GM12872 (cell line): ENCODE results near the gene ELOF1.

ENCODE experiments used
- CTCF ChIP-seq: IDR thresholded peaks from 3 replicates; pipeline ENCODE4 v1.5.1; 2011; ENCODE audit warnings: low read depth, mild to moderate bottlenecking, low read length, moderate library complexity; ENCODE audit not compliant: insufficient read depth

Gene ELOF1

GRCh38 chr19:11558881-11559828, at the start of gene ELOF1:
ELOF1 (minus strand) TSS chr19:11559230; CDS start chr19:11554347, 4,883 bp downstream.
- peak; percentile 22; the same call in 1 of the 3 replicates for TF ChIP-seq CTCF

GRCh38 chr19:11606484-11606883, 47.5 kb upstream of the ELOF1 start:
- TF ChIP-seq CTCF, result no peak

DNA sequence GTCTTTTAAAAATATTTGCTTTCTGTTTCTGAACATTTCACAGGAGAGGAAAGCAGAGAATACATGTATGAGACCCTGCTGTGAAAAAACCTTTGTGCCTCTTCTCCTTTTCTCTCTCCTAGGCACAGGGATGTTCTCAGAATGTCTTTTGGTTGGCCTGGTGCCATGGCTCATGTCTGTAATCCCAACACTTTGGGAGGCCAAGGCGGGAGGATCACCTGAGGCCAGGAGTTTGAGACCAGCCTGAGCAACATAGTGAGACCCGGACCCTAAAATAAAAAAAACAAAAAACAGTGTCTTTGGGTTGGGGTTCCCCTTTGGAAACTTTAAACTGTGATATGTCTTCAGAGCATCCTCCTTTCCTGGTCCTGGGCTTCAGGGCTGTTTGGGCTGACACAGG, 39.7 kb upstream of the ELOF1 start:
- TF ChIP-seq CTCF, result no peak

GRCh38 chr19:11598103-11598483, 39.1 kb upstream of the ELOF1 start:
- TF ChIP-seq CTCF, result no peak

DNA sequence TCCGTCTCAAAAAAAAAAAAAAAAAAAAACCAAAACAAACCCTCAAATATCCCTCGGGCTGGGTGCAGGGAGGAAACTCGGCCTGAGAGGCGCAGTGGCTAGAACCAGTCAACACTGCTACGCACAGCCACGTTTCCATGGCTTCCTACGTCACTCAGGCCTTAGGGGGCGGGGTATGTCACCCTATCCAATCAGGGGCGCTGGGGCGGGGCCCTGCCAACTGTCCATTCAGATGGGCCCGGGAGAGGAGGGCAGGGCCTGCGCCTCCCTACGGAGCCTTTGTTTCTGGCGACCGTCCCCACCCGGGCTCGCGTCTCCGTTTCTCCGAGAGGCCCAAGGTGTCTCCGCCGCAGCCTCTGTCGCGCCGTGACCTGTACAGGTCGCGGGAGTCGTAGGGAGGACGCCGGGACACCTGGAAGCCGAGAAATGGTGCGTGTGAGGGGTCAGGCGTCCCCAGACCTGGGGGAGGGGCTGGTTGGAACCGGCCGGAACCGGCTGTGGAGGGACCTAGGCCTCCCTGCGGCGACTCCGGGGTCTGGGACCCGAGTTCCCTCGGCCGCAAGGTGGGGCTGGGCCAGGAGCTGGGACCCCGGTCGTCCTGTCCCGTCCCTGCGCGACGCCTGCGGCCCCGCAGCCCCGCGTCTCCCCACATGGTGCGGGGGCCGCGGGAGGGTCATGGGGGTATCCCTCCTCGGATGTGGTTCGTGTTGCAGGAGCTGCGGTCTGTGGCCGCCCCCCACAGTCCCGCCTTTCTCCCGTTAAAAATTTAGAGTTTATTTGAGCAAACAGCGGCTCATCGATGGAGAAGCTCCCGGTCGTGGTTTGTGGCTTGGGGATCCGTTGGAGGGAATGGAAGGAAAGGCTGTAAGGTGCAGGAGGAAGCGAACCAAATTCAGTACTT, 38.4 kb upstream of the ELOF1 start, which contains the start of gene ZNF627:
TSS of gene ZNF627 (plus strand) at position 282 of the 901 bp plus-strand sequence. CDS start at position 427, 145 bp downstream.
- TF ChIP-seq CTCF, result peak; percentile 22; the same call in 1 of the 3 replicates

GRCh38 chr19:11596156-11596555, 37.1 kb upstream of the ELOF1 start:
- no peak for TF ChIP-seq CTCF

DNA sequence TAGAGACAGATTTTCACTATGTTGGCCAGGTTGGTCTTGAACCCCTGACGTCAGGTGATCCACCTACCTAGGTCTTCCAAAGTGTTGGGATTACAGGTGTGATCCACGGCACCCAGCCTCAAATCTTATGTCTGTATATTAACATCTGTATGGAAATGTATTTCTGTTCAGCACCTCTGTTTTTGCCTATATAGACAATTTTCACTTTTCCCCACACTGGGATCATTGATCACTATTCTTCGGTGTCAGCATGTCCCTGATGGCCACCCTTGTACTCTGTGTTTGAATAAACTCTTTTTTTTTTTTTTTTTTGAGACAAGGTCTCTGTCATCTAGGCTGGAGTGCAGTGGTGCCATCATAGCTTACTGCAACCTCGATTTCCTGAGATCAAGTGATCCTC, 35.1 kb upstream of the ELOF1 start:
- TF ChIP-seq CTCF, result no peak
